GM19467 (cell line): ENCODE data around the gene MCF2L2.
"Not testable (repeated sequence)": the region's sequence is repeated elsewhere in the genome, so short reads cannot be mapped to it uniquely, and the experiment has no call there.

Experiments used
- ATAC-seq: cut with Tn5 transposase; IDR thresholded peaks from one replicate; pipeline ENCODE4 v1.9.1; 2021; ENCODE audit warnings: mild to moderate bottlenecking, moderate library complexity; ENCODE audit not compliant: unreplicated experiment

Gene MCF2L2

DNA sequence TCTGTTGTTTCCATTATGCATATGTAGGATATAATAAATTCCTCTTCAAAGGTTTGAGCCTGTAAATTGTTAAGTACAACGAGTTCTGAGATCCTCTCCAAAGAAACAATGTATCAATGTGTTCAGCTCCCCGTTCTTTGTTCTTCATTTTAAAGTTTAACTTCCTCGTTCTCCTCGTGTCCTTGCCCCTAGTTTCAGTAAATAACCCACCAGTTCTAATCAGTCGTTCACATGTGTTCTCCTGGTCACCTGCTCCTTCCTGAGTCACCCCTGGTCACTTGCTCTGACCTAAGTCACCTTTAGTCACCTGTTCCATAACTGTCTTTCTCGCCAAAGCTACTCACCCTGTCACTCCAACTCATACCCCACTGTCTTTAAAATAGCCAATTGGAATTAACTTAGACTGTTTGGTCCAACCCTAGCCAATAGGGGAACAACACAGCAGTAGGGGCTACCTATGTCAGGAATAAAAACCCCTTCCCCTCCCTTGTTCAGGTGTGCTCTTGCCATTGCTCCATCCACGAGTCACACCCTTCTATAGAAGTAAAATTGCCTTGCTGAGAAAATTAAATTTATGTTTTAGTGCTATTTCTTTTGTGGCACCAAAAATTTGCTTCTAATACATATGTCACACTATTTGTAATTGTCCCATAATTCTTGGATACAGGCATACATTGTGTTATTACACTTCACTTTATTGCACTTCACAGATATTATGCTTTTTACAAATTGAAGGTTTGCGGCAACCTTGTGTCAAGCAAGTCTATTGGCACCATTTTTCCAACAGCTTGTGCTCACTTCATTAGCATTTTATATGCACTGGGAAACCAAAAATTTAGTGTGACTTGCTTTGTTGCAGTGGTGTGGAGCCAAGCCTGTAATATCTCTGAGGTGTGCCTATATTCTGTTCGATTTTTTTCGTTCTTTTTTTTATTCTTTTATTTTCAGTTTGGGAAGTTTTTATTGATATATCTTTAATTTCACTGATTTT is 15.3 kb upstream of the MCF2L2 start:
- ATAC-seq, result no peak

DNA sequence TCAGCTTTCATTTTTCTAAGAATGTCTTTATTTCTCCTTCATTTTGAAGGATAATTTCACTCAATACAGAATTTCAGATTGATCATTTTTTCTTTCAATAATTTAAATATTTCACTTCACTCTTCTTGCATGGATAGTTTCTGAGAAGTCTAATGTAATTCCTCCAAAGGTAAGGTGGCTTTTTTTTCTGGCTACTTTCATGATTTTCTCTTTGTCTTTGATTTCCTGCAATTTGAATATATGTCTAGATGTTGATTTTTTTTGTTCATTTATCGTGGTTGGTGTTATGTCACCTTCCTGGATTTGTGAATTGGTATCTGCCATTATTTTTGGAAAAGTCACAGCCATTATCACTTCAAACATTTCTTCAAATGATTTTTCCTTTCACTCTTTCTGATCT is 14.6 kb upstream of the MCF2L2 start:
- no peak for ATAC-seq

DNA sequence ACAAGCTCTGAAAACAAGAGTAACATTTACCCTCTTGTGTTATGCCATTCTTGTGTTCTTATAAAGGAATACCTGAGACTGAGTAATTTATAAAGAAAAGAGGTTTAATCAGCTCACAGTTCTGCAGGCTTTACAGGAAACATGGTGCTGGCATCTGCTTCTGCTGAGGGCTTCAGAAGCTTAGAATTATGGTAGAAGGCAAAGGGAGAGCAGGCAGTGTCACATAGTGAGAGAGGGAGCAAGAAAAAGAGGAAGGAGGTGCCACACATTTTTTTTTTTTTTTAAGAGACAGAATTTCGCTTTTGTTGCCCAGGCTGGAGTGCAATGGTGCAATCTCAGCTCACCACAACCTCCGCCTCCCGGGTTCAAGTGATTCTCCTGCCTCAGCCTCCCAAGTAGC is 12.1 kb upstream of the MCF2L2 start:
- not testable (repeated sequence) for ATAC-seq

DNA sequence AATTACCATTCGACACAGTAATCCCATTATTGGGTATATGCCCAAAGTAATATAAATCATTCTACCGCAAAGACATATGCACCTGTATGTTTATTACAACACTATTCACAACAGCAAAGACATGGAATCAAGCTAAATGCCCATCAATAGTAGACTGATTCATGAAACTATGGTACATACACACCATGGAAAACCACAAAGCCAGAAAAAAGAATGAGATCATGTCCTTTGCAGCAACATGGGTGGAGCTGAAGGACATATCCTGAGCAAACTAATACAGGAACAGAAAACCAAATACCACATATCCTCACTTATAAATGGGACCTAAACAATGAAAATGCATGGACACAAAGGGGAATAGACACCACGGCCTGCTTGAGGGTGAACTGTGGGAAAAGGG is 11.1 kb upstream of the MCF2L2 start:
- no peak for ATAC-seq

DNA sequence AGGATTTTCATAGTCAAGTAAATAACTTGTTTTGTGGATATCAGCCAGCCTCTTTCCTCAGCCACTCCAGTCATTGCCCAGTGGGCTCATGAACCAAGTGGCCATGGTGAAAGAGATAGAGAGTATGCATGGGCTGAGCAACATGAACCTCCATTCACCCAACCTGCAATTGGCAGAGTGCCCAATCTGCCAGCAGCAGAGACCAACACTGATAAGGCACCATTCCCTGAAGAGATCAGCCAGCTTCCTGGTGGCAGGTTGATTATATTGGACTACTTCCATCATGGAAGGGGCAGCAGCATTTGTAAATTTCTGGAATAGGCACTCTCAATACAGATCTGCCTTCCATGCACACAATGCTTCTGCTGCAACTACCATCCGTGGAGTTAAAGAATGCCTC is 10.3 kb upstream of the MCF2L2 start:
- no peak for ATAC-seq

DNA sequence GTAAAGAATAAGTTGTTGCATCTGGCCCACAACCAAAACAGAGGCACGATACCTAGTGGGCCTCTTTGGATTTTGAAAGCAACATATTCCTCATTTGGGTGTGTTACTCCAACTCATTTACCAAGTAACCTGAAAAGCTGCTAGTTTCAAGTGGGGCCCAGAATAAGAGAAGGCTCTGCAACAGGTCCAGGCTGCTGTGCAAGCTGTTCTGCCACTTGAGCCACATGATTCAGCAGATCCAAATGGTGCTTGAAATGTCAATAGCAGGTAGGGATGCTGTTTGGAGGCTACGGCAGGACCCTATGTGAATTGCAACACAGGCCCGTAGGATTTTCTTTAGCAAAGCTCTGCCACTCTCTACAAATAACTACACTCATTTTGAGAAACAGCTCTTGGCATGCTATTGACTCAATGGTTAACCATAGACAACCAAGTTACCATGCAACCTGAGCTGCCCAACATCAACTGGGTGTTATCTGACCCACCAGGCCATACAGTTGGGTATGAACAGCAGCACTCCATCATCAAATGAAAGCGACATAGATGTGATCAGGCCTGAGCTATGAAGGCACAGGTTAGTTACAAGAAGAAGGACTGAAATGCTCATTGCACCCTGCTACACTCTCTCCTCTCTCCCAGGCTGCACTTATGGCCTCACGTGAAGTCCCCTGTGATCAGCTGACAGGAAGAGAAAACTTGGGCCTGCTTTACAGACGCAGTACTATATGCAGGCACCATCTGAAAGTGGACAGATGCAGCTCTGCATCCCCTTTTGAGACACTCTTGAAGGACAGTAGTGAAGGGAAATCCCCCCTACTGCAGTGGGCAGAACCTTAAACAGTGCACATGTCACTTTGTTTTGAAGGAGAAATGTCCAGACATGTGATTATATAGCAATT is 9.5 kb upstream of the MCF2L2 start:
- ATAC-seq, result no peak

DNA sequence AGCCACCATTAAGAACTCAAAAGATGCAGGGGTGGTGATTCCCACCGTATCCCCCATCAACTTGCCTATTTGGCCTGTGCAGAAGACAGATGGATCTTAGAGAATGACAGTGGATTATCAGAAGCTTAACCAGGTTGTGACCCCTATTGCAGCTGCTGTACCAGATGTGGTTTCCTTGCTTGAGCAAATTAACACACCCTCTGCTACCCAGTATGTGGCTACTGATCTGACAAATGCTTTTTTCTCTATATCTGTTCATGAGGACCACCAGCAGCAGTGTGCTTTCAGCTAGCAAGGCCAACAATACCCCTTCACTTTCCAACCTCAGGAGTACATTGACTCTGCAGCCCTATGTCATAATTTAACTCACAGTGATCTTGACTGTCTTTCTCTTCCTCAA is 8.6 kb upstream of the MCF2L2 start:
- no peak for ATAC-seq

DNA sequence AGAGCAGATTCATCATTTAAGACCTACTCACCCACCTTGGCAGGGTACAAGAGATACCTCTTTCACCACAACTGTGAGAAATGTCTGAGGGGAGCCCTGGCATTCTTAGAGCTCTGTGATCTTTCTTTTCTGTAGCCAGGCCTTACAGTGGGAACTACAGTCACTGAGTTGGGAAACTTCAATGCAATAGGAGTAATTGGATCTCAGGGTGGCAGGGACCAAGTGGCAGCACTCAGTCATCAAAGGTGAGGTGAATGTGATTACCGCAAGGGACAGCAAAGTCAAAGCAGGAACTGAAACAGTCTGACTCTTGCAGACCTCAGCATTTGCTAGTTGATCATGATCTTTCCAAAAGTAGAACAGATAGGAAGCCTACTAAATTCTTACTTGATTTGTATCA is 7.2 kb upstream of the MCF2L2 start:
- no peak for ATAC-seq

DNA sequence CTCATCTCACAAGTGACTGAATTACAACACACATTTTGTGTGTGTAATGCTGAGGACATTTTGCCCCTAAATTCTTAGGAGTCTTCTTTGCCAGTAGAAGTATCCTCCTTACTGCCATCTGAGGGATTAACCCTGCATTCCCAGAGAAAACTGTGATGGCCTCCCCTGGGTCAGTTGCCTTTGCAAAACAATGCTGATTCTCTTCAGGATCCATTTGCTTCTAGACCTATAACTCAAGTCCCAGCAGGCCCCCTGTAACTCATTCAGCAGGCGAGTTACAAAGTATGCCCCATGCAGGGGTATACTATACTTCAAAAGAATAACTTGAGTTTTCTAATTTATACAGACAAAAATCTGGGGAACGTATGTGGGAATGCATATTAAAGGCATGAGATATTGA is 6.6 kb upstream of the MCF2L2 start:
- ATAC-seq, result no peak

DNA sequence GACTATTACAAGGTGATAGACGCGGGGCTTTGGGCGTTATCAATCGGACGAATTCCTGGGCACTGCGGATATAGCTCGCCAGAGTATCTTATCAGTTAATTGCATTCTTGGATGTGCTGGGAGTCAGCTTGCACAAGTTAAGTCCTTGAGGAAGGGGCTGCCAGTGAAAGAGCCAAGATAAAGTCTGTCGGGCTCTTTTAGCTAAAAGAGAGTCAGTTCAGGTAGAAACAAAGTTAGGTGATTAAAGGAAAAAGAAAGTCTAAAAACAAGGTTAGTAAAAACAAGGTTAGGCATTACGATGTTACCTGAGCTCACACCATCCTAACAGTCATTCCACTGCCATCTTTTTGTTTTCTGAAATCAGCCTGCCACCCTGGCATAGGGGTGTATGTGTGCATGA is 6.1 kb upstream of the MCF2L2 start:
- ATAC-seq, result no peak

DNA sequence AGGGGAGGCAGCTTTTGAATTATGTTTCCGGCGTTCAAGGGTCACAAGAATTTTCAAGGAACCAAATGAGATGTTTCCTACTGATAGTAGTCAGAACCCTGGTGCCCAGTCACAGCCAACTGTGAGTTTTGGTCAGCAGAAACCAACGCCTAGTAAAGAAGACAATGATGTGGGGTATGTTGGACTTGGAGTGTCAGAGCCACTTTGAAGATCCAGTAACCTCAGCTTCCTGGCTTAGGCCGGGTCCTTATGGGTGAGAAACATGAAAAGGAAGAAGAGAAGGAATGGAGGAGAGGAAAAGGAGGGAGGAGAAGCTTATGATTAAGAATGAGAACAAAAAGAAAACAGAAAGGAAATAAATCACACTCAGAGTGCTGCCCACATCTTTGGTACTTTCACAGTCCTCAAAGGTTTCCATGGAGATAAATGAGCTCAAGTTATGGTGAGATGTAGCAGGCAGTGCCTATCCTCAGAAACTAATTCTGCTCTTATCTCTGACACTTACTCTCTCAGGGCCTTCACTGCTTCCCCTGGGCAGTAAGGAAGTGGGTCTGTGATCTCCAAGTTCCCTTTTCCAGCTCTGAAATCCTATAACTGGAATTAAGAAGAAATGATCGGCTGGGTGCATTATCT is 2.0 kb upstream of the MCF2L2 start:
- no peak for ATAC-seq

DNA sequence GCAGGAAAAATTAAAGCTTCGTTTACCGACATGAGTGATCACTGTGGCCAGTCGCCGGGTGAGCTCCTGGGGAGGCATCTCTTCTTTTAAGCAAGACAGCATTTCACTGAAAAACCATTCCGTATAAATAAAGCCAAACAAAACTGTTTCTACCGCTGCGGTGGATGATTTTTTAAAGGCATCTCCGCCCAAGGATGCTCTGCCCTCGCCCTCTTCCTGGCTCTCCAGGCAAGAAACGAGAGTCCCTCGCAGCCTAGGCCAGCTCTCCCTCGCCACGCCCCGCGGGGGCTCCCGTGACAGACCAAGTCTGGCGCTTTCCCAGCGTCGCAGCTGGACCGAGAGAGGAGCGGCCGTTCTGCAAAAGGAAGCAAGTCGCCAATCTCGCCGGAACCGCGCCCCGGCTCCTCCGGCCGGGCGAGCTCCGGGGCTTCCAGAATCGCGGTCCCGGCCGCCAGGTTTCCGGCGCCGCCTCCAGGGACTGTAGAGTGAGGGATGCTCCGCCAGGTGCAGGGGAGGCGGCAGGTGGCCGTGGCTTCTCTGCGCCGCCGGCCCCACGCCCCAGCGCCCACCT is 458 bp downstream of the MCF2L2 start:
- peak; percentile 52 for ATAC-seq

DNA sequence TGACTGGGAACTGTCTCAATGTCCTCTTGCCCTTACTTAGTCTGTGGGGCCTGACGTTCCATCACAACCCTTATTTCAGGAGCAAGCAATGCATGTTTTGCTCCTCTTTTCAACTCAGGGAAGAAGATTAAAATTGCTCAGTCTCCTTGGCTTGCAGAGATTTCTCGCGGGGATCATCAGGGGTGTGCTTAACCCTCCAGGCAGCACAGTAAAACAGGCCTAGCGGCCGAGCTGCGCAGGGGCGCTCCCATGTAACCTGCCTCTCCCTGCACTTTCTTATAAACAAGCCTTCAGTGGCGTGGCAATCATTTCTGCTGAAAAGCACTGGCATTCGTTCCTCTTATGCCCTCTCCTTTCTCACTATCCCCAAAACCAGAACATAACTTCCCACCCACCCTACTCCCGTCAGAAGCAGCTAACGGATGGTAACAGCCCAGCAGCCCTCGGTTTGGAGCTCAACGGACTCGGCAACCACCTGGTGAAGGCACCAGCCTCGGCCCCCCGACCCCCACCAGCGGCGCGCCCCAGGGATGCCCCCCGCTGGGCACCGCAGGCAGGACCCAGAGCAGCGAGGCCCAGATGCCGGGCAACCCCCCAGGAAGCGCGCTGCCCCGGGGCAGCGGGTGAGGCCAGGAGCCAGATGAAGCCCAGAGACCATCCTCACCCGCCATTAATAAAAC is 1.1 kb downstream of the MCF2L2 start:
- ATAC-seq, result no peak

DNA sequence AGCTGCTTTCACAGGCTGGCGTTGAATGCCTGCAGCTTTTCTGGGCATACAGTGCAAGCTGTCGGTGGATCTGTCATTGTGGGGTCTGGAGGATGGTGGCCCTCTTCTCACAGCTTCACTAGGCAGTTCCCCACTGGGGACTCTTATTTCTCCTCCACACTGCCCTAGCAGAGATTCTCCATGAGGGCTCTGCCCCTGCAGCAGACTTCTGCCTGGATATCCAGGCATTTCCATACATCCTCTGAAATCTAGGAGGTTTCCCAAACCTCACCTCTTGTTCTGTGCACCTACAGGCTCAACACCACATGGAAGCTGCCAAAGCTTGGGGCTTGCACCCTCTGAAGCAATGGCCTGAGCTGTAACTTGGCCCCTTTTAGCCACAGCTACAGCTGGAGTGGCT is 9.6 kb downstream of the MCF2L2 start:
- ATAC-seq, result not testable (repeated sequence)

DNA sequence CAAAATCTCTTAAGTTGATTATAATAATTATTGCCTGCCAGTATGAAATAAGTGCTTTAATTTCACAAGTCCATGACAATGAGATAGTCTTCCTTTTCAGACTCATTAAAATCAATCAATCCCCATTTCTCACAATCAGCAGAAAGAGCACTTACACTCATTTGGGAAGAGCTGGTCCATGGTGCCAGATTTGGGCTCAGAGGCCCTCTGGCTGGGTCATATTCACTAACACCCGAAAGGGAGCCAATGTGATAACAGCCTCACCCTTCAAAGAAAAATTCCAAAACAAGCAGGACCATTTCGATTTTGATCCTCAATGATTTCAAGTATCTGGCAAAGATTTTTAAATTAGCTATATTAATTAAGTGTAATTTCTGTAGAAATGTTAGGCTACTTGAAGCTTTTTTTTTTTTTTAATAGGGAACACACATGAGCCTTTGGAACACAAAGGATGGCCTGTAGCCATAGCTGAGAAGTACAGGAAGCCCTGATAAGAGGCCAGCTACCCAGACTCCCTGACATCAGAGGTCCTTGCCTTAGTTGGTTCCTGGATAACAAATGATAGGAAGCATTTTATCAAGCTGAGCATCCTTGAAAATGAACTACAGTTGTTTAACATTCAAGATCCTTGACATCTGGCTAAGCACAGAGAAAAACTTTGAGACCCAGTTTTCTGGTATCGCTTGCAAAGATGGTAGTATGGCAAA is 17.1 kb downstream of the MCF2L2 start:
- no peak for ATAC-seq

DNA sequence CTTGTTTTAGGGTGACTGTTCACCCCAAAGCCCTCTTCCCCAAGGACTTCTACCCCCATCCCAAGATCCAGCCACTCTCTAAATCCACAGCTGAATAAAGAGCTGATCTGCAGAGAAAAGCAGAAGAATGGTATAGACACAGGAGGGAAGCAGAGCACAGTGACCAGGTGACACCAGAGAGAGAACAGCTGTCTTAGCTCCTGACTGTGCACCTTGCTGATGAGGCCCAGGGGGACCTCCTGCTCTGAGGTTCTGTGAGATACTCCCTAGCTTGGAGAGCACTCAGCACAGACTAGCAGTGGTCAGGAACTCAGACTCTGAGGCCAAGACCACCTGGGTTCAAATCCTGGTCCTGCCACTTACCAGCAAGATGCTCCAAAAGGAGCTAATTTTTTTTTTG is 17.7 kb downstream of the MCF2L2 start:
- no peak for ATAC-seq

DNA sequence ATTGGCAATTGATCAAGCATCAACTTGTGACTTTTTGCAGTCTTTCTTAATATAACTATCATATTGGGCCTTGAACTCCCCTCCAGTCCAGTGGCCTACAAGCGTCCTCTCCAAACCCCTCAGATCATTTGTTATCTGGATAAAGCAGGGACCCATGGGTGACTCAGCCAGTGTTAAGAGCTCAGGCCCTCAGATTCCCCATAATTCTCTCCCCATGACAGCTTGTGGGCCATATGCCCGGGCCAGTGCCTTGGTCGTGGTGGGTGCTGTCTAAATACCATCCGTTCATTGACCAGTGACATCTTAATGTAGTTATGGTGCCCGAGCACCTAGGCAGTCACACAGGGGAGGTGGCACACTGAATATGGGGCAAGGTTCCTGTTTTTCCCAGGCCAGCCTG is 18.1 kb downstream of the MCF2L2 start:
- ATAC-seq, result no peak

DNA sequence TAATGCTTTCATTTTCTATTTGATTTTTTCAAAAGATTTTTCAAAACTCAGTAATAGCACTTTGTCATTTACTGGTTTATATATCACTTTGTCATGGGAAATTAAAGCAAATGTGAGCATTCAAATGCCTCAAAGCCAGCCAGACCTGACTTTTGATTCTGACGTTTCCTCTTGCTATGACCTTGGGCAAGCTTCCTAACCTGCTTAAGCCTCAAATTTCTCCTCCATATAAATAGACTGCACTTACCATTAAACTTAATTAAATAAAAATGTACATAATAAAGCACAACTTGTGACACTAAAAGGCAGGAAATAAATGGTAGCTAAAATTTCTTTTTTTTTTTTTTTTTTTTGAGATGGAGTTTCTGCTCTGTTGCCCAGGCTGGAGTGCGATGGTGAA is 19.2 kb downstream of the MCF2L2 start:
- no peak for ATAC-seq

DNA sequence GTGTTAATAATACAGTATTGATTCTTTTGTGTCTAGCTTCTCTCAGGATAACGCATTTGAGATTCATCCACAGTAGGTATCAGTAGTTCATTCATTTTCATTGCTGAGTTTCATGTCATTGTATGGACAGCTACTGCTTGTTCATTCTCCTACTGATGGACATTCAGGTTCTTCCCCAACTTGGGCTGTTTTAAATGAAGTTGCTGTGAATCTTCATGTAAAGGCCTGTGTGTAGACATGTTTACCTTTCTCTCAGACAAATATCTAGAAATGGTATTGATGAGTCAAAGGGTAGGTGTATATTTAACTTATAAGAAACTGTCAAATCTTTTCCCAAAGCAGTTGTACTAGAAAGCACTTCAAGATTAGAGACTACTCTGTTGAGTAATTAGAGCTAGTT is 26.7 kb downstream of the MCF2L2 start:
- no peak for ATAC-seq

DNA sequence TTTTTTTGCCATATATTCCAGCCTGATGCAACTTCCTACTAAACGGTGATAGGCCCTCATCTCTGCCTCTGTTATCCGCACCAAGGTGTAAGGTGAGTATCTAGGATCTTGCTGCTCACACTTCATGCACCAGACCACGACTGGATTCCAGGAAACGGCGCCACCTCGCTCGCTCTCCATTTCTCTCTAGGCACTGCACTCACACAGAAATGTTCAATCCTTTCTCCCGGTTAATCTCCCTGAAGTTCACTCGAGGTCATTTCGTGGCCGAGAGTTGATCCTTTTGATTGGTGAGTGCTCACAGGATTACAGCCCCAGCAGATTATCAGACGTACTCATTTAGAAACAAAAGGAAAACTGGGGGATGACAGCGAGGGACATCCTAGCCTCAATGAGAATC is 28.1 kb downstream of the MCF2L2 start:
- ATAC-seq, result no peak
